Neural cell (in vitro differentiated cells): ENCODE results near the gene FLOT1.

Experiments used
- CTCF ChIP-seq: fragments of 450-650 bp; IDR thresholded peaks from 2 replicates; pipeline ENCODE4 v1.5.1; 2014; ENCODE audit warnings: antibody characterized with exemption, mild to moderate bottlenecking, moderate library complexity; ENCODE audit not compliant: poor library complexity, severe bottlenecking
- POLR2AphosphoS5 ChIP-seq: IDR thresholded peaks from 2 replicates; pipeline ENCODE4 v1.6.1; 2012
- RAD21 ChIP-seq: fragments of 450-650 bp; conservative IDR thresholded peaks from 2 replicates; pipeline ENCODE4 v1.6.1; 2014; ENCODE audit warnings: antibody characterized with exemption, mild to moderate bottlenecking, moderate library complexity
- TAF1 ChIP-seq: IDR thresholded peaks from 2 replicates; pipeline ENCODE4 v1.6.1; 2012; ENCODE audit warnings: low read depth

DNA sequence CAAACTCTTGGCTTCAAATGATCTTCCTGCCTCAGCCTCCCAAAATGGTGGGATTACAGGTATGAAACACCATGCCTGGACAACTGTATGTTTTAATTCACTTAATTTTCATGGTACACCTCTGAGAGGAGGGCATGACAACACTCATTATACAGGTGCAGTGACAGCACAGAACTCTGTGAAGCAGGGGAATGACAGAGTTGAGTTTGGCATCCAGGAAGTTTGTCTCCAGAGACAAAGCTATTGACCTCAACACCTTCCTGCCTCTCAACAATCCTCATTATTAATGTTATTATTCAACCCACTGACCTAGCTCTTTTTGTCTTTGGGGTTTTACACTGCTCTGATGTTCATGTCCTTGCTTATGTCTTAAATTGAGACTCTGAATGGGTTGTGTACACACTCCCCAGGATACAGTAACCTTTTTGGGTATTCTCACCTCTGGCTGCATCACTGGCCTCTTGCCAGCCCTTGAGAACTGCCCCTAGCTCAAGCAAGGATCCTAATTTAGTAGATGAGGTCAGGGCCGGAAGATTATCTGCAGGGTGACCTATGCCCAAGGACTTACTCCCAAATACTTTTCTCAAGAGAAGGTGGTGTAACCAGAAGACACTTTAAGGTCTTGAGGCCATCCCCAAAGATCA, 14.9 kb upstream of the FLOT1 start:
- no peak for TF ChIP-seq CTCF
- TF ChIP-seq TAF1 = no peak
- TF ChIP-seq POLR2AphosphoS5 = no peak
- TF ChIP-seq RAD21 = no peak
